Measurements from ENCODE around the gene VCAN. TPM values are rescaled to one million over a fixed set of nuclear protein-coding genes. Genes with fewer than 3 reads are reported as not detected.

Gene VCAN
- total RNA-seq, 4 donors from 2014 or later, result 53.0 to 833 (median 65.1) TPM

GRCh38 chr5:83494087-83494620 lies 22.6 kb downstream of the VCAN start:
- no peaks in the 10 kb centered on the region for H3K36me3 ChIP-seq
- H3K27ac ChIP-seq, result no peak overlapping the region
- no peak for DNase-seq
- intact Hi-C loops (cut with DNase I; ENCODE audit: low total_unique reads), result no loop called here
- H3K4me3 ChIP-seq, result no peak overlapping the region
- H3K27me3 ChIP-seq, result no peaks in the 10 kb centered on the region
- H3K9me3 ChIP-seq, result no peaks in the 10 kb centered on the region
- no peaks in the 10 kb centered on the region for H3K4me1 ChIP-seq
- TF ChIP-seq, protein P1, sequence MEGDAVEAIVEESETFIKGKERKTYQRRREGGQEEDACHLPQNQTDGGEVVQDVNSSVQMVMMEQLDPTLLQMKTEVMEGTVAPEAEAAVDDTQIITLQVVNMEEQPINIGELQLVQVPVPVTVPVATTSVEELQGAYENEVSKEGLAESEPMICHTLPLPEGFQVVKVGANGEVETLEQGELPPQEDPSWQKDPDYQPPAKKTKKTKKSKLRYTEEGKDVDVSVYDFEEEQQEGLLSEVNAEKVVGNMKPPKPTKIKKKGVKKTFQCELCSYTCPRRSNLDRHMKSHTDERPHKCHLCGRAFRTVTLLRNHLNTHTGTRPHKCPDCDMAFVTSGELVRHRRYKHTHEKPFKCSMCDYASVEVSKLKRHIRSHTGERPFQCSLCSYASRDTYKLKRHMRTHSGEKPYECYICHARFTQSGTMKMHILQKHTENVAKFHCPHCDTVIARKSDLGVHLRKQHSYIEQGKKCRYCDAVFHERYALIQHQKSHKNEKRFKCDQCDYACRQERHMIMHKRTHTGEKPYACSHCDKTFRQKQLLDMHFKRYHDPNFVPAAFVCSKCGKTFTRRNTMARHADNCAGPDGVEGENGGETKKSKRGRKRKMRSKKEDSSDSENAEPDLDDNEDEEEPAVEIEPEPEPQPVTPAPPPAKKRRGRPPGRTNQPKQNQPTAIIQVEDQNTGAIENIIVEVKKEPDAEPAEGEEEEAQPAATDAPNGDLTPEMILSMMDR (IDR thresholded peaks at IDR 0.05), result no peak
- no peak for TF ChIP-seq POLR2A (IDR thresholded peaks at IDR 0.05)

DNA sequence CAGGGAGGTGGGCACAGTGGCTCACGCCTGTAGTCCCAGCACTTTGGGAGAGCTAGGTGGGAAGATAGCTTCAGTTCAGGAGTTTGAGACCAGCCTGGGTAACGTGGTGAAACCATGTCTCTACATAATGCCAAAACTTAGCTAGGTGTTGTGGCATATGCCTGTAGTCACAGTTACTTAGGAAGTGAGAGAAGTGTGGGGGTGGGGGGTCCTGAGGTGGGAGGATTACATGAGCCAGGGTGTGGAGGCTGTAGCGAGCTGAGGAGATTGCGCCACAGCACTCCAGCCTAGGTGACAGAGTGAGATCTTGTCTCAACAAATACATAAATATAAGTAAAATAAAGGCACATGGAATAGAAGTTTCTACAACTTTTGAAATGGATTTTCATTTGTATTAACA lies 23.1 kb downstream of the VCAN start:
- Histone ChIP-seq H3K27ac (no peak overlapping the region), H3K36me3 (no peaks in the 10 kb centered on the region), H3K4me3 (no peak overlapping the region), H3K27me3 (no peaks in the 10 kb centered on the region), H3K4me1 (no peaks in the 10 kb centered on the region), H3K9me3 (no peaks in the 10 kb centered on the region)
- DNase-seq, result no peak
- intact Hi-C loops (cut with DNase I; ENCODE audit: low total_unique reads), result no loop called here
- no peak for TF ChIP-seq POLR2A (IDR thresholded peaks at IDR 0.05)

- DNase-seq, result no peak
- intact Hi-C loops (cut with DNase I; ENCODE audit: low total_unique reads), result no loop called here
- Histone ChIP-seq H3K9me3 (no peaks in the 10 kb centered on the region), H3K27ac (no peak overlapping the region), H3K36me3 (no peaks in the 10 kb centered on the region), H3K4me1 (no peaks in the 10 kb centered on the region), H3K27me3 (no peaks in the 10 kb centered on the region), H3K4me3 (no peak overlapping the region)
- TF ChIP-seq POLR2A (IDR thresholded peaks at IDR 0.05), result no peak
- TF ChIP-seq, protein P1 (IDR thresholded peaks at IDR 0.05), result no peak
Measured at GRCh38 chr5:83496626-83497025, 25.1 kb downstream of the VCAN start.

DNA sequence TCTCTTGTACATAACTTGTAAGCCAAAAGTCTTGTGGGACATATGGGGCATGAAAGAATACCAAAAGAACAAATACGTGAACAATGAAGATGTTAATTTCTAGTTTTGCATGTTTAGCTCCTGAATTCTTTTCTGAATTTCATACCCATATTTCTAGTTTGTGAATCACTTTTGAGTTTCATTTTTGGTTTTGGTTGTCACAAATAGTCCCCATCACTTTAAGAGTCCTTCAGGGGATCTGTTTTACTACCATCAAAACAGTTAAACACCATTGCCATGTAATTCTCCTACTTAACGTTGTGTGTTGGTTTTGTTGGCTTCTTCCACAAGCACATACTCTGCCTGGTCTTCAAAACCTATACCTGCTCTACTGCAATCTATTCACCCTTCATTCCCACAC lies 27.0 kb downstream of the VCAN start:
- no peaks in the 10 kb centered on the region for H3K9me3 ChIP-seq
- no peaks in the 10 kb centered on the region for H3K36me3 ChIP-seq
- no peaks in the 10 kb centered on the region for H3K27me3 ChIP-seq
- H3K4me1 ChIP-seq, result no peaks in the 10 kb centered on the region
- TF ChIP-seq, protein P1 (IDR thresholded peaks at IDR 0.05), result no peak
- TF ChIP-seq POLR2A (IDR thresholded peaks at IDR 0.05), result no peak
- intact Hi-C loops (cut with DNase I; ENCODE audit: low total_unique reads), result no loop called here
- H3K27ac ChIP-seq, result no peak overlapping the region
- no peak overlapping the region for H3K4me3 ChIP-seq
- DNase-seq, result no peak

GRCh38 chr5:83503662-83504061 lies 32.1 kb downstream of the VCAN start:
- Histone ChIP-seq H3K4me3 (no peak overlapping the region), H3K9me3 (no peaks in the 10 kb centered on the region), H3K27me3 (no peaks in the 10 kb centered on the region), H3K27ac (no peak overlapping the region), H3K36me3 (no peaks in the 10 kb centered on the region), H3K4me1 (no peaks in the 10 kb centered on the region)
- no peak for DNase-seq
- TF ChIP-seq, protein P1 (IDR thresholded peaks at IDR 0.05), result no peak
- intact Hi-C loops (cut with DNase I; ENCODE audit: low total_unique reads), result no loop called here

DNA sequence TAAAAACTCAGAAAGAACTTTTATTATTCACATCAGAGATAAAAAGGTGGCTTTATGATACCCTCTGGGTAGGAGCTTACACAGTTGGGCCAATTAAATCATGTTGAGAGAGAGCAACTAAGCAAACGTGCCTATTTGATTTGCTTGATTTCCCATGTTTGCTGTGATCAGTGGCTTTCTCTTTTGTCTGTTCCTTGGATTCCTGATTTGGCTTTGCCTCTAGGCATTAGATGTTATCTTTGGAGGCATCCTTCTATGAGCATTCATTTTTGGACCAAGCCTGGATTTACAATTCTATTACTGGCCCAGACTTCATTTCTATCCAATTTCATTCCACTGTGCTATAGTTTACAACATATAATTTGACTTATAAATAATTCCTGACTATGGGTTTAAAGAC lies 35.9 kb downstream of the VCAN start:
- H3K4me1 ChIP-seq, result no peaks in the 10 kb centered on the region
- H3K9me3 ChIP-seq, result no peaks in the 10 kb centered on the region
- no peaks in the 10 kb centered on the region for H3K36me3 ChIP-seq
- no peak for TF ChIP-seq POLR2A (IDR thresholded peaks at IDR 0.05)
- TF ChIP-seq, protein P1 (IDR thresholded peaks at IDR 0.05), result no peak
- DNase-seq, result no peak
- intact Hi-C loops (cut with DNase I; ENCODE audit: low total_unique reads), result no loop called here
- no peak overlapping the region for H3K4me3 ChIP-seq
- no peaks in the 10 kb centered on the region for H3K27me3 ChIP-seq
- no peak overlapping the region for H3K27ac ChIP-seq

All from uterus (tissue), 4 donors.